Osteoblast (primary cell): Measurements from ENCODE around the gene TEX2. TPM values are rescaled to one million over a fixed set of nuclear protein-coding genes. Genes with fewer than 3 reads are reported as not detected.

Experiments
- DNase-seq: peaks from one replicate; pipeline ENCODE4 v3.0.0; 2011; ENCODE audit warnings: low spot score, mixed read lengths; ENCODE audit not compliant: insufficient read length; ENCODE audit errors: missing footprints
- H2AFZ ChIP-seq: 2 replicates; pipeline ENCODE4 v1.6.0; 2011; ENCODE audit warnings: mild to moderate bottlenecking, low read length
- H3K27ac ChIP-seq: 2 replicates; pipeline ENCODE4 v1.5.1; 2011; ENCODE audit warnings: mild to moderate bottlenecking, low read depth, low read length, moderate library complexity
- H3K27me3 ChIP-seq: 2 replicates; pipeline ENCODE4 v1.6.0; 2012; ENCODE audit warnings: mild to moderate bottlenecking, control low read depth, inconsistent platforms, low read length, moderate library complexity; ENCODE audit not compliant: insufficient read depth
- H3K36me3 ChIP-seq: 2 replicates; pipeline ENCODE4 v1.5.1; 2011; ENCODE audit warnings: mild to moderate bottlenecking, low read length, control low read depth, moderate library complexity; ENCODE audit not compliant: insufficient read depth
- H3K4me1 ChIP-seq: 2 replicates; pipeline ENCODE4 v1.5.1; 2011; ENCODE audit warnings: mild to moderate bottlenecking, low read length, control low read depth, moderate library complexity; ENCODE audit not compliant: insufficient read depth
- H3K4me2 ChIP-seq: 2 replicates; pipeline ENCODE4 v1.6.0; 2011; ENCODE audit warnings: mild to moderate bottlenecking, low read length; ENCODE audit not compliant: insufficient read depth
- H3K4me3 ChIP-seq: fragments of 200-600 bp; sonication (generic); 3 replicates; pipeline ENCODE4 v1.5.1; 2012; ENCODE audit warnings: mild to moderate bottlenecking, low read length, inconsistent platforms; ENCODE audit not compliant: insufficient read depth
- H3K79me2 ChIP-seq: 2 replicates; pipeline ENCODE4 v1.6.0; 2012; ENCODE audit warnings: mild to moderate bottlenecking, low read length, control low read depth, inconsistent platforms; ENCODE audit not compliant: insufficient read depth
- H3K9me3 ChIP-seq: 2 replicates; pipeline ENCODE4 v1.5.1; 2011; ENCODE audit warnings: low read depth, low read length, control low read depth
- H4K20me1 ChIP-seq: 2 replicates; pipeline ENCODE4 v1.6.0; 2012; ENCODE audit warnings: mild to moderate bottlenecking, low read length, control low read depth; ENCODE audit not compliant: insufficient read depth
- CTCF ChIP-seq: IDR thresholded peaks from 2 replicates; pipeline ENCODE4 v1.5.1; 2011; ENCODE audit warnings: mild to moderate bottlenecking, low read depth, low read length, moderate library complexity; ENCODE audit errors: extremely low read depth
- total RNA-seq: library from RNA; depleted of rRNA; stranded (reverse); fragments of >200 nt; gene quantifications from 2 replicates; pipeline ENCODE4 v1.2.3, GENCODE V29; 2012

The TEX2 gene
- total RNA-seq, 1 donor, result 17.7 TPM

- H3K9me3 ChIP-seq, result no peaks in the 10 kb centered on the region
- H3K4me3 ChIP-seq, result no peak overlapping the region
- TF ChIP-seq CTCF, result no peak
- peaks cover 11% of the 10 kb centered on the region for H3K4me1 ChIP-seq
- H3K79me2 ChIP-seq, result peaks cover 20% of the 10 kb centered on the region
- no peak for DNase-seq
- H3K27ac ChIP-seq, result no peak overlapping the region
- no peaks in the 10 kb centered on the region for H3K27me3 ChIP-seq
- no peak overlapping the region for H2AFZ ChIP-seq
- no peaks in the 10 kb centered on the region for H4K20me1 ChIP-seq
- no peak overlapping the region for H3K4me2 ChIP-seq
- H3K36me3 ChIP-seq, result no peaks in the 10 kb centered on the region
Measured at GRCh38 chr17:64110379-64111152, 152.5 kb downstream of the TEX2 start.

GRCh38 chr17:64109400-64109799 is 153.7 kb downstream of the TEX2 start:
- no peaks in the 10 kb centered on the region for H3K36me3 ChIP-seq
- peaks cover 2% of the 10 kb centered on the region for H3K4me1 ChIP-seq
- no peaks in the 10 kb centered on the region for H3K9me3 ChIP-seq
- no peak overlapping the region for H2AFZ ChIP-seq
- DNase-seq, result no peak
- H3K79me2 ChIP-seq, result peaks cover 19% of the 10 kb centered on the region
- no peak for TF ChIP-seq CTCF
- no peak overlapping the region for H3K27ac ChIP-seq
- peaks cover 4% of the 10 kb centered on the region for H4K20me1 ChIP-seq
- H3K4me3 ChIP-seq, result no peak overlapping the region
- no peaks in the 10 kb centered on the region for H3K27me3 ChIP-seq
- H3K4me2 ChIP-seq, result no peak overlapping the region

- Histone ChIP-seq H3K4me1 (peaks cover 13% of the 10 kb centered on the region), H3K4me2 (no peak overlapping the region), H3K36me3 (no peaks in the 10 kb centered on the region), H2AFZ (peak overlapping the region; percentile 10), H3K9me3 (no peaks in the 10 kb centered on the region), H3K79me2 (peaks cover 25% of the 10 kb centered on the region), H4K20me1 (peaks cover 8% of the 10 kb centered on the region), H3K4me3 (no peak overlapping the region), H3K27me3 (no peaks in the 10 kb centered on the region), H3K27ac (no peak overlapping the region)
- no peak for DNase-seq
- TF ChIP-seq CTCF, result no peak
Measured at GRCh38 chr17:64107500-64108236, 155.4 kb downstream of the TEX2 start.

- no peak overlapping the region for H3K27ac ChIP-seq
- peaks cover 13% of the 10 kb centered on the region for H3K4me1 ChIP-seq
- H4K20me1 ChIP-seq, result peaks cover 8% of the 10 kb centered on the region
- H3K79me2 ChIP-seq, result peaks cover 29% of the 10 kb centered on the region
- no peak overlapping the region for H2AFZ ChIP-seq
- DNase-seq, result no peak
- no peak for TF ChIP-seq CTCF
- no peaks in the 10 kb centered on the region for H3K36me3 ChIP-seq
- no peak overlapping the region for H3K4me2 ChIP-seq
- H3K4me3 ChIP-seq, result no peak overlapping the region
- no peaks in the 10 kb centered on the region for H3K9me3 ChIP-seq
- no peaks in the 10 kb centered on the region for H3K27me3 ChIP-seq
Measured at GRCh38 chr17:64106918-64107317, 156.1 kb downstream of the TEX2 start.
